HuH-7.5 (cell line): Measurements from ENCODE around the gene ITGA8.
"Not testable (repeated sequence)": the region's sequence is repeated elsewhere in the genome, so short reads cannot be mapped to it uniquely, and the experiment has no call there.

Experiments used
- DNase-seq: peaks from one replicate; pipeline ENCODE4 v3.0.0; 2011; ENCODE audit warnings: low spot score

The ITGA8 gene

GRCh38 chr10:15557168-15557567, 162.6 kb downstream of the ITGA8 start:
- DNase-seq, result not testable (repeated sequence)

- DNase-seq, result no peak
These were observed 168.8 kb downstream of the ITGA8 start for GRCh38 chr10:15550950-15551349.

- DNase-seq, result no peak
These were observed 171.4 kb downstream of the ITGA8 start for GRCh38 chr10:15548331-15548730.

- DNase-seq, result no peak
These were observed 173.1 kb downstream of the ITGA8 start for GRCh38 chr10:15546606-15547005.

GRCh38 chr10:15545884-15546283, 173.8 kb downstream of the ITGA8 start:
- no peak for DNase-seq

- DNase-seq, result no peak
These were observed 174.5 kb downstream of the ITGA8 start for GRCh38 chr10:15545266-15545665.

- no peak for DNase-seq
These were observed 175.7 kb downstream of the ITGA8 start for GRCh38 chr10:15543994-15544393.

GRCh38 chr10:15542817-15543216, 176.9 kb downstream of the ITGA8 start:
- DNase-seq, result no peak

- DNase-seq, result no peak
These were observed 178.3 kb downstream of the ITGA8 start for GRCh38 chr10:15541376-15541775.

GRCh38 chr10:15540727-15541126, 179.0 kb downstream of the ITGA8 start:
- DNase-seq, result no peak

GRCh38 chr10:15539262-15539661, 180.5 kb downstream of the ITGA8 start:
- no peak for DNase-seq

GRCh38 chr10:15534928-15535538, 184.7 kb downstream of the ITGA8 start:
- DNase-seq, result not testable (repeated sequence)

- DNase-seq, result no peak
These were observed 187.6 kb downstream of the ITGA8 start for GRCh38 chr10:15531927-15532722.

GRCh38 chr10:15528859-15529239, 190.9 kb downstream of the ITGA8 start:
- DNase-seq, result no peak

- no peak for DNase-seq
These were observed 193.0 kb downstream of the ITGA8 start for GRCh38 chr10:15526754-15527153.

- DNase-seq, result no peak
These were observed 198.3 kb downstream of the ITGA8 start for GRCh38 chr10:15521328-15521903.

- no peak for DNase-seq
These were observed 201.5 kb downstream of the ITGA8 start for GRCh38 chr10:15518250-15518649.

- DNase-seq, result no peak
These were observed 203.3 kb downstream of the ITGA8 start for GRCh38 chr10:15516256-15517085.

GRCh38 chr10:15515202-15515601, 204.5 kb downstream of the ITGA8 start:
- no peak for DNase-seq

GRCh38 chr10:15510963-15511362, 208.8 kb downstream of the ITGA8 start:
- DNase-seq, result no peak

GRCh38 chr10:15505329-15505728, 214.4 kb downstream of the ITGA8 start:
- DNase-seq, result no peak

- DNase-seq, result no peak
These were observed 215.5 kb downstream of the ITGA8 start for GRCh38 chr10:15504101-15504840.
